Fibroblast of villous mesenchyme (primary cell): ENCODE data around the gene SERPINB2. TPM values are rescaled to one million over a fixed set of nuclear protein-coding genes. Genes with fewer than 3 reads are reported as not detected.

Experiments
- DNase-seq: peaks from one replicate; pipeline ENCODE4 v3.0.0-alpha.2; 2010; ENCODE audit warnings: low read depth
- H3K4me3 ChIP-seq: 2 replicates; pipeline ENCODE4 v1.5.1; 2011; ENCODE audit warnings: low read depth, mild to moderate bottlenecking, low read length
- CTCF ChIP-seq: IDR thresholded peaks from 2 replicates; pipeline ENCODE4 v1.5.1; 2012; ENCODE audit warnings: low read depth, mild to moderate bottlenecking, low read length; ENCODE audit not compliant: insufficient read depth
- total RNA-seq: library from RNA; depleted of rRNA; stranded (reverse); fragments of >200 nt; gene quantifications from 2 replicates; pipeline ENCODE4 v1.2.3, GENCODE V29; 2012

Gene SERPINB2
- total RNA-seq, 1 donor, result 22.9 TPM

- TF ChIP-seq CTCF, result no peak
- H3K4me3 ChIP-seq, result no peak overlapping the region
These were observed 6.7 kb downstream of the SERPINB2 start for GRCh38 chr18:63894106-63894772.

DNA sequence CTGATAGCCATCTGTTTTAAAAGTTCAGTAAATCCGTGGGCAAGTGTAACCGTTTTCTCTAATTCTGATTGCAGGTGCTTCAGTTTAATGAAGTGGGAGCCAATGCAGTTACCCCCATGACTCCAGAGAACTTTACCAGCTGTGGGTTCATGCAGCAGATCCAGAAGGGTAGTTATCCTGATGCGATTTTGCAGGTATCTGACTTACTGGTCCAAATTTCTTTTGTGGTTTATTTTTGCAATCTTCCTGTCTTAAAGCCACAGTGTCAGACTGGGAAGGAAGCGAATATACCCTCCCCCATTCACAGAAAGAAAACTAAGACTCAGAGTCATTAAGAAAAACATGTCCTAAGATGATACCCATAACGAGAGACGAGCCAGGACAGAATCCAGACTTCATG, 7.7 kb downstream of the SERPINB2 start:
- DNase-seq, result no peak
- no peak for TF ChIP-seq CTCF
- H3K4me3 ChIP-seq, result no peak overlapping the region

More at GRCh38 chr18:63894106-63894772, 6.7 kb downstream of the SERPINB2 start:
- DNase-seq, result no peak

- no peak for TF ChIP-seq CTCF
- DNase-seq, result peak; percentile 55
- no peak overlapping the region for H3K4me3 ChIP-seq
These were observed 9.6 kb downstream of the SERPINB2 start for GRCh38 chr18:63897072-63897471.

DNA sequence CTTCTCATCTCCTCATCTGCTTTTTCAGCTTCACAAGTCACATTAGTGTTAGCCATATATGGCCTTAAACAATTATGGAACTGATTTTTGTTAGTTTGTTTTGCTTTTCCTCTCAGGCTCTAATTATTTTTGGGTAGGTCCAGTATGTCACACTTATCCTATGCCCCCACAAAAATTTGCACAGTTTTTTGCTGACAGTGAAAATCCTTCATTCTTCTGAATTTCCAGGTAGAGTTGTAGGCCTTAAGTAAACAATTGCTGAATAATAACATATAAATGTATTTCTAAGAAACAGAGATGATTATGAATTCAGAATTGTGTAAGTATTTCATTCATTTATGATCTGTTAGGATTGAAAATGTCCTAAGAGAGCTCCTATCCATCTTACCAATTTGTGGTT, 11.7 kb downstream of the SERPINB2 start:
- no peak for TF ChIP-seq CTCF
- DNase-seq, result no peak
- H3K4me3 ChIP-seq, result no peak overlapping the region

GRCh38 chr18:63903851-63904570, 16.5 kb downstream of the SERPINB2 start:
- no peak overlapping the region for H3K4me3 ChIP-seq
- DNase-seq, result no peak
- no peak for TF ChIP-seq CTCF

DNA sequence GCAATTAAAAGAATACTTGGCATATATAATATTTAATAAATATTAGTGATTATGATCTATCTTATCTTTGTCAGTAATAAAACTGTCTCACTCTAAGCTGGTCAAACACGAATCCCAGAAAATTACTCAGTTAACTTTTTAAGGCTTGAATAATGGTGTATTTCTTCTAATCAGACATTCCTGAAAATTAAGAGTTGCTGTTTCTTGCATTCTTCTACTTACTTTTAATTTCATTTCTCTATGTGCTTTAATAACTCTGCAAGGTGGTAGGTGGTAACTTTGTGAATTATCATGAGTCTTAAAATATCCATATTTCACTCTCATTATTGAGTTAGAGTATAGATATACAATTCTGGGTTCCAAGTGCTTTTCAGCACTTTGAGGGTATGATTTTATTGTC, 17.2 kb downstream of the SERPINB2 start:
- DNase-seq, result no peak
- no peak for TF ChIP-seq CTCF
- no peak overlapping the region for H3K4me3 ChIP-seq
